ENCODE results near the gene ILK. TPM values are rescaled to one million over a fixed set of nuclear protein-coding genes. Genes with fewer than 3 reads are reported as not detected.
A peak's percentile ranks its signal among the peaks of the same experiment; 100 is the strongest.

ILK gene
- total and polyA plus RNA-seq, 2 experiments from 2014 or later: 114 to 126 TPM

DNA sequence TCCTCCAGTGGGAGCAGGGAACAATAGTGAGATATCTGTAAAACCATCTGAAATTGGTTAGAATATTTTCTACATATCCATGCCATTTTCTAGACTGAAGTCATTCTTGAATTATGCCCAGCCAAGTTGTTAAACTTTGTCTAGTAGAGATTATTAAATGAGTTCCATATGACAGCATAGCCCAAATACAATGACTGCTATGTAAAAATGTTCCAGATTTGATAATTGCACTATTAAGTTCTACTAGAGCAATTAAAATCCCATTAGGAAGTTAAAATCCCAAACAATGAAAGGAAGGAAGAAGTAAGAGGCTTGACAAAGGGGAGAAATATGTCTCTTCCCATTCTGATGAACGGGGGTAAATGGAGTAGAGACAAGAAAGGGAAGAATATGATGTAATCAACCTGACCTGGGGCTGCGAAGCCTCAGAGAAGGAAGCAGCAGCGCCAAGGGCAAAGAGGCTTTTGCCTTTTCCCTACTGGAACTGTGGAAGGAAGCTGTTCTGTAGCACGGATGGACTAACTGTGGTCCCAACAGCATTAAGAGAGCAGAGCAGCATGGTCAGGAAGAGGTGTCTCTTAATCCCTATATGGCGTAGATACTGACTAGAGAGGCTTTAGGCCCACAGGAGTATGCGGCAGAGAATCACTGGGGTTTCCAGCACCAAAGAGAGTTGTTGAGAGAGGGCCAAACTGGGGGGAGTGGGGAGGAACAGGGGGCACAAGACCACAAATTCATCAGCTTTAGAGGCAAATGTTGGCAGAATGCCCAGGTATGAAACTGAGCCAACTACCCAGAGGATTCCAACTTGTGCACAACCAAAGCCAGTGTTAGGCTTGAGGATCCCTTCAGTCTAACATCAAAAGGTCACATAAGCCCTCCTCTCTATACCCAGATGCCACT lies 26.9 kb upstream of the ILK start:
- peak overlapping the region; percentile 91 for H3K27ac ChIP-seq
- H3K4me3 ChIP-seq: no peak overlapping the region
- no peak overlapping the region for H2AFZ ChIP-seq
- no peaks in the 10 kb centered on the region for H3K79me2 ChIP-seq
- no peaks in the 10 kb centered on the region for H3K9me2 ChIP-seq (replicated peaks; ENCODE audit: insufficient read depth)
- no peaks in the 10 kb centered on the region for H3K9me3 ChIP-seq (ENCODE audit: low read depth)
- peak overlapping the region; percentile 47 for H3K4me2 ChIP-seq
- WGBS (ENCODE audit: low lambda C conversion rate, missing lambda C conversion rate): 47% methylated on average over 6 of the region's 6 CpGs
- H4K20me1 ChIP-seq (ENCODE audit: insufficient read depth, poor library complexity, severe bottlenecking): no peaks in the 10 kb centered on the region
- H3K36me3 ChIP-seq (replicated peaks; ENCODE audit: insufficient read depth, low read depth): no peaks in the 10 kb centered on the region
- no peak for TF ChIP-seq EZH2 (IDR thresholded peaks at IDR 0.05; ENCODE audit: borderline replicate concordance)
- no peak for TF ChIP-seq EZH2phosphoT487 (IDR thresholded peaks at IDR 0.05; ENCODE audit: low read depth, severe bottlenecking, unreplicated experiment)
- TF ChIP-seq, protein P1, sequence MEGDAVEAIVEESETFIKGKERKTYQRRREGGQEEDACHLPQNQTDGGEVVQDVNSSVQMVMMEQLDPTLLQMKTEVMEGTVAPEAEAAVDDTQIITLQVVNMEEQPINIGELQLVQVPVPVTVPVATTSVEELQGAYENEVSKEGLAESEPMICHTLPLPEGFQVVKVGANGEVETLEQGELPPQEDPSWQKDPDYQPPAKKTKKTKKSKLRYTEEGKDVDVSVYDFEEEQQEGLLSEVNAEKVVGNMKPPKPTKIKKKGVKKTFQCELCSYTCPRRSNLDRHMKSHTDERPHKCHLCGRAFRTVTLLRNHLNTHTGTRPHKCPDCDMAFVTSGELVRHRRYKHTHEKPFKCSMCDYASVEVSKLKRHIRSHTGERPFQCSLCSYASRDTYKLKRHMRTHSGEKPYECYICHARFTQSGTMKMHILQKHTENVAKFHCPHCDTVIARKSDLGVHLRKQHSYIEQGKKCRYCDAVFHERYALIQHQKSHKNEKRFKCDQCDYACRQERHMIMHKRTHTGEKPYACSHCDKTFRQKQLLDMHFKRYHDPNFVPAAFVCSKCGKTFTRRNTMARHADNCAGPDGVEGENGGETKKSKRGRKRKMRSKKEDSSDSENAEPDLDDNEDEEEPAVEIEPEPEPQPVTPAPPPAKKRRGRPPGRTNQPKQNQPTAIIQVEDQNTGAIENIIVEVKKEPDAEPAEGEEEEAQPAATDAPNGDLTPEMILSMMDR (IDR thresholded peaks at IDR 0.05; ENCODE audit: poor library complexity): no peak
- H3K27me3 ChIP-seq: no peaks in the 10 kb centered on the region
- peaks cover 3% of the 10 kb centered on the region for H3K4me1 ChIP-seq (ENCODE audit: insufficient read depth)
- peak; percentile 58 for DNase-seq (ENCODE audit: low spot score)

DNA sequence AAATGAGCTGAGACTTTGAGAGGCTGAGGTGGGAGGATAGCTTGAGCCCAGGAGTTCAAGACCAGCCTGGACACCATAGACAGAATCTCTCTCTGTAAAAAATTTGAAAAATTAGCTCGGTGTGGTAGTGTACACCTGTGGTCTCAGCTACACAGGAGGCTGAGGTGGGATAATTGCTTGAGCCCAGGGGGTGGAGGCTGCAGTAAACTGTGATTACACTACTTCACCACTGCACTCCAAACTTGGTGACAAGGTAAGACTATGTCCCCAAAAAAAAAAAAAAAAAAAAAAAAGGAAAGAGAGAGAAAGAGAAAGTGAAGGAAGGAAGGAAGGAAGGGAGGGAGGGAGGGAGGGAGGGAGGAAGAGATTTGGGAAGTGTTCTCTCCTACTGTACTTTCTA lies 25.4 kb upstream of the ILK start:
- DNase-seq (ENCODE audit: low spot score): no peak

DNA sequence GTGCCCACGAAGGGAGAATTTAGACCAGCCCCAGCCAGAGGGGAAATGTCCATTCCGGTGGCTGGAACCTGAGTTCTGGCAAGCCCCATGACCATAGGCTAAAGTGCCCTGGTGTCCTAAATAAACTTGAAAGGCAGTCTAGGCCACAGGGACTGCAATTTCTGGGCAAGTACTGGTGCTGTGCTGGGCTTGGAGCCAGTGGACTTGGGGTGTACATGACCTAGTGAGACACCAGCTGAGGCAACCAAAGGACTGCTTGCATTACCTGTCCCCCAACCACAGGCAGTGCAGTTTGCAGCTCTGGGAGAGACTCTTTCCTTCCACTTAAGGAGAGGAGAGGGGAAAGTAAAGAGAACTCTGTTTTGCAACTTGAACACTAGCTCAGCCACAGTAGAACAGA lies 23.9 kb upstream of the ILK start:
- Histone ChIP-seq H3K4me1 (ENCODE audit: insufficient read depth) (peaks cover 3% of the 10 kb centered on the region), H3K4me3 (no peak overlapping the region), H3K4me2 (no peak overlapping the region), H3K9me3 (ENCODE audit: low read depth) (peaks cover 10% of the 10 kb centered on the region), H3K27ac (no peak overlapping the region), H3K79me2 (no peaks in the 10 kb centered on the region), H2AFZ (no peak overlapping the region), H3K27me3 (no peaks in the 10 kb centered on the region), H3K36me3 (replicated peaks; ENCODE audit: insufficient read depth, low read depth) (no peaks in the 10 kb centered on the region), H4K20me1 (ENCODE audit: insufficient read depth, poor library complexity, severe bottlenecking) (no peaks in the 10 kb centered on the region), H3K9me2 (replicated peaks; ENCODE audit: insufficient read depth) (no peaks in the 10 kb centered on the region)
- no peak for DNase-seq (ENCODE audit: low spot score)
- TF ChIP-seq, protein P1 (IDR thresholded peaks at IDR 0.05; ENCODE audit: poor library complexity): no peak
- TF ChIP-seq EZH2 (IDR thresholded peaks at IDR 0.05; ENCODE audit: borderline replicate concordance): no peak
- TF ChIP-seq EZH2phosphoT487 (IDR thresholded peaks at IDR 0.05; ENCODE audit: low read depth, severe bottlenecking, unreplicated experiment): no peak
- no CpG with 5 or more reads among the region's 2 CpGs for WGBS (ENCODE audit: low lambda C conversion rate, missing lambda C conversion rate)

More for the DNA sequence above, 25.4 kb upstream of the ILK start:
- no peak overlapping the region for H3K4me2 ChIP-seq
- H3K27me3 ChIP-seq: no peaks in the 10 kb centered on the region
- no peak overlapping the region for H2AFZ ChIP-seq
- no peaks in the 10 kb centered on the region for H3K9me2 ChIP-seq (replicated peaks; ENCODE audit: insufficient read depth)
- H3K4me1 ChIP-seq (ENCODE audit: insufficient read depth): peaks cover 3% of the 10 kb centered on the region
- no peaks in the 10 kb centered on the region for H3K36me3 ChIP-seq (replicated peaks; ENCODE audit: insufficient read depth, low read depth)
- H3K9me3 ChIP-seq (ENCODE audit: low read depth): no peaks in the 10 kb centered on the region
- H3K79me2 ChIP-seq: no peaks in the 10 kb centered on the region
- no peak overlapping the region for H3K4me3 ChIP-seq
- no peaks in the 10 kb centered on the region for H4K20me1 ChIP-seq (ENCODE audit: insufficient read depth, poor library complexity, severe bottlenecking)
- 91% methylated on average over 1 of the region's 1 CpG for WGBS (ENCODE audit: low lambda C conversion rate, missing lambda C conversion rate)
- H3K27ac ChIP-seq: peak overlapping the region; percentile 91
- no peak for TF ChIP-seq EZH2 (IDR thresholded peaks at IDR 0.05; ENCODE audit: borderline replicate concordance)
- TF ChIP-seq EZH2phosphoT487 (IDR thresholded peaks at IDR 0.05; ENCODE audit: low read depth, severe bottlenecking, unreplicated experiment): no peak
- TF ChIP-seq, protein P1 (IDR thresholded peaks at IDR 0.05; ENCODE audit: poor library complexity): no peak
